Measurements from ENCODE around the gene CNNM3. TPM values are rescaled to one million over a fixed set of nuclear protein-coding genes. Genes with fewer than 3 reads are reported as not detected.

Gene CNNM3
- total RNA-seq, 4 donors from 2014 or later = 3.7 to 10.2 (median 5.5) TPM

- H3K9me3 ChIP-seq = no peaks in the 10 kb centered on the region
- no peak for TF ChIP-seq CTCF (IDR thresholded peaks at IDR 0.05)
- TF ChIP-seq POLR2A (IDR thresholded peaks at IDR 0.05) = no peak
- H3K4me3 ChIP-seq = peak overlapping the region in 3 of 4 donors; percentile 63 to 91 (median 80)
- peaks cover 0 to 26% (median 3%) of the 10 kb centered on the region in 3 donors for H3K36me3 ChIP-seq
- 85 to 89% methylated on average over 8 of the region's 8 CpGs for WGBS, 2 donors
- no peak overlapping the region for H3K27ac ChIP-seq
- intact Hi-C loops (cut with DNase I) = loop anchor here (5.0 kb wide), 1 partner anchor 34 kb away; no protein-coding TSS in a partner anchor
- no peaks in the 10 kb centered on the region for H3K27me3 ChIP-seq
- peaks cover 23 to 57% (median 32%) of the 10 kb centered on the region in 3 donors for H3K4me1 ChIP-seq
- DNase-seq = no peak
Measured at GRCh38 chr2:96817882-96818281, 1.8 kb downstream of the CNNM3 start.

GRCh38 chr2:96819128-96819875 lies 3.2 kb downstream of the CNNM3 start:
- peaks cover 23 to 71% (median 32%) of the 10 kb centered on the region in 3 donors for H3K4me1 ChIP-seq
- WGBS, 2 donors = 50 to 74% methylated on average over 5 to 9 of the region's 10 CpGs

GRCh38 chr2:96819876-96820511 lies 3.9 kb downstream of the CNNM3 start:
- no peak overlapping the region for H3K4me3 ChIP-seq
- no peak for TF ChIP-seq POLR2A (IDR thresholded peaks at IDR 0.05)
- no peak for TF ChIP-seq CTCF (IDR thresholded peaks at IDR 0.05)
- peaks cover 23 to 69% (median 32%) of the 10 kb centered on the region in 3 donors for H3K4me1 ChIP-seq
- no peak for DNase-seq
- H3K36me3 ChIP-seq = peaks cover under 1 to 41% (median 3%) of the 10 kb centered on the region in 3 donors
- H3K27me3 ChIP-seq = no peaks in the 10 kb centered on the region
- H3K9me3 ChIP-seq = no peaks in the 10 kb centered on the region
- WGBS, 2 donors = 88 to 90% methylated on average over 10 of the region's 12 CpGs
- no peak overlapping the region for H3K27ac ChIP-seq
- intact Hi-C loops (cut with DNase I) = loop anchor here (5.0 kb wide), 1 partner anchor 32 kb away; no protein-coding TSS in a partner anchor

More at GRCh38 chr2:96819128-96819875, 3.2 kb downstream of the CNNM3 start:
- Histone ChIP-seq H3K4me3 (peak overlapping the region in 1 of 4 donors; percentile 15), H3K27ac (no peak overlapping the region), H3K36me3 (peaks cover 0 to 35% (median 3%) of the 10 kb centered on the region in 3 donors), H3K9me3 (no peaks in the 10 kb centered on the region), H3K27me3 (no peaks in the 10 kb centered on the region)
- no peak for DNase-seq
- intact Hi-C loops (cut with DNase I) = loop anchor here (5.0 kb wide), 1 partner anchor 33 kb away; no protein-coding TSS in a partner anchor
- TF ChIP-seq CTCF (IDR thresholded peaks at IDR 0.05) (no peak), POLR2A (IDR thresholded peaks at IDR 0.05) (no peak)

GRCh38 chr2:96821113-96821675 lies 5.1 kb downstream of the CNNM3 start:
- Histone ChIP-seq H3K27me3 (no peaks in the 10 kb centered on the region), H3K36me3 (peaks cover 5 to 53% (median 6%) of the 10 kb centered on the region in 3 donors), H3K4me3 (no peak overlapping the region), H3K4me1 (peaks cover 23 to 64% (median 29%) of the 10 kb centered on the region in 3 donors), H3K9me3 (no peaks in the 10 kb centered on the region), H3K27ac (no peak overlapping the region)
- TF ChIP-seq POLR2A (IDR thresholded peaks at IDR 0.05) = no peak
- no peak for TF ChIP-seq CTCF (IDR thresholded peaks at IDR 0.05)
- no peak for DNase-seq
- intact Hi-C loops (cut with DNase I) = no loop called here
- 73% methylated on average over 10 to 11 of the region's 11 CpGs for WGBS, 2 donors
